SK-N-SH treated with all-trans-retinoic acid at 6 μM for 48 hours (cell line): ENCODE measurements around the gene RASA3.

Source experiments
- ATAC-seq: fragments of 200-7000 bp; cut with Tn5 transposase; 3 replicates; pipeline ENCODE4 v1.9.1; 2020; ENCODE audit warnings: mild to moderate bottlenecking, moderate library complexity
- ARNTL ChIP-seq: fragments of 450-650 bp; formaldehyde crosslinking; IDR thresholded peaks from 2 replicates; pipeline ENCODE4 v1.5.0; 2020; ENCODE audit warnings: low read depth, mild to moderate bottlenecking, moderate library complexity, borderline replicate concordance
- BACH2 ChIP-seq: fragments of 250-450 bp; sonication (Bioruptor Pico); IDR thresholded peaks from 2 replicates; pipeline ENCODE4 v1.9.0; 2021; ENCODE audit warnings: mild to moderate bottlenecking, borderline replicate concordance
- CSDC2 ChIP-seq: fragments of 250-450 bp; sonication (Bioruptor Pico); IDR thresholded peaks from 2 replicates; pipeline ENCODE4 v1.5.0; 2020; ENCODE audit warnings: mild to moderate bottlenecking, moderate library complexity
- ESRRG ChIP-seq: fragments of 250-450 bp; sonication (Bioruptor Pico); IDR thresholded peaks from 2 replicates; pipeline ENCODE4 v1.6.1; 2021; ENCODE audit warnings: mild to moderate bottlenecking
- GLIS3 ChIP-seq: fragments of 250-450 bp; sonication (Bioruptor Pico); IDR thresholded peaks from 2 replicates; pipeline ENCODE4 v1.5.0; 2020; ENCODE audit warnings: mild to moderate bottlenecking, moderate library complexity
- ISL1 ChIP-seq: fragments of 250-450 bp; sonication (Bioruptor Pico); IDR thresholded peaks from 2 replicates; pipeline ENCODE4 v2.1.2; 2022; ENCODE audit warnings: mild to moderate bottlenecking, moderate library complexity
- OSR1 ChIP-seq: fragments of 250-450 bp; sonication (Bioruptor Pico); IDR thresholded peaks from 2 replicates; pipeline ENCODE4 v1.8.0; 2022; ENCODE audit warnings: moderate library complexity, mild to moderate bottlenecking, inconsistent platforms
- PPARA ChIP-seq: fragments of 250-450 bp; sonication (Bioruptor Pico); IDR thresholded peaks from 2 replicates; pipeline ENCODE4 v1.5.0; 2020; ENCODE audit warnings: mild to moderate bottlenecking, borderline replicate concordance
- RARB ChIP-seq: fragments of 250-450 bp; sonication (Bioruptor Pico); IDR thresholded peaks from 2 replicates; pipeline ENCODE4 v1.8.0; 2021; ENCODE audit warnings: mild to moderate bottlenecking, moderate library complexity
- SNAI2 ChIP-seq: fragments of 250-450 bp; sonication (Bioruptor Pico); IDR thresholded peaks from 2 replicates; pipeline ENCODE4 v1.5.0; 2020; ENCODE audit warnings: mild to moderate bottlenecking, moderate library complexity
- TCF4 ChIP-seq: fragments of 250-450 bp; sonication (Bioruptor Pico); IDR thresholded peaks from 2 replicates; pipeline ENCODE4 v1.8.0; 2021; ENCODE audit warnings: mild to moderate bottlenecking, moderate library complexity, borderline replicate concordance
- TSHZ2 ChIP-seq: fragments of 250-450 bp; sonication (Bioruptor Pico); IDR thresholded peaks from 2 replicates; pipeline ENCODE4 v1.5.0; 2020; ENCODE audit warnings: mild to moderate bottlenecking, moderate library complexity
- ZC3H10 ChIP-seq: fragments of 250-450 bp; sonication (Bioruptor Pico); IDR thresholded peaks from 2 replicates; pipeline ENCODE4 v1.5.1; 2021; ENCODE audit warnings: mild to moderate bottlenecking, moderate library complexity
- ZFP3 ChIP-seq: fragments of 250-450 bp; sonication (Bioruptor Pico); IDR thresholded peaks from 2 replicates; pipeline ENCODE4 v1.5.0; 2020; ENCODE audit warnings: mild to moderate bottlenecking, moderate library complexity
- ZFP30 ChIP-seq: fragments of 450-650 bp; formaldehyde crosslinking; IDR thresholded peaks from 2 replicates; pipeline ENCODE4 v1.5.0; 2022; ENCODE audit warnings: mild to moderate bottlenecking, moderate library complexity
- ZNF565 ChIP-seq: fragments of 450-650 bp; formaldehyde crosslinking; conservative IDR thresholded peaks from 2 replicates; pipeline ENCODE4 v1.5.0; 2020; ENCODE audit warnings: low read depth, mild to moderate bottlenecking, moderate library complexity
- ZNF8 ChIP-seq: fragments of 450-650 bp; formaldehyde crosslinking; IDR thresholded peaks from 2 replicates; pipeline ENCODE4 v1.5.0; 2020; ENCODE audit warnings: mild to moderate bottlenecking, moderate library complexity
- TF ChIP-seq, protein P1 (sequence below): fragments of 250-450 bp; sonication (Bioruptor Pico); IDR thresholded peaks from 2 replicates; pipeline ENCODE4 v1.8.0; 2020; ENCODE audit warnings: mild to moderate bottlenecking, moderate library complexity, borderline replicate concordance
- TF ChIP-seq, protein P2 (sequence below): fragments of 250-450 bp; sonication (Bioruptor Pico); IDR thresholded peaks from 2 replicates; pipeline ENCODE4 v1.8.0; 2021; ENCODE audit warnings: low read depth, mild to moderate bottlenecking, moderate library complexity, borderline replicate concordance
- TF ChIP-seq, protein P3 (sequence below): fragments of 250-450 bp; sonication (Bioruptor Pico); IDR thresholded peaks from 2 replicates; pipeline ENCODE4 v1.5.1; 2020; ENCODE audit warnings: low read depth, mild to moderate bottlenecking, moderate library complexity

The RASA3 gene

DNA sequence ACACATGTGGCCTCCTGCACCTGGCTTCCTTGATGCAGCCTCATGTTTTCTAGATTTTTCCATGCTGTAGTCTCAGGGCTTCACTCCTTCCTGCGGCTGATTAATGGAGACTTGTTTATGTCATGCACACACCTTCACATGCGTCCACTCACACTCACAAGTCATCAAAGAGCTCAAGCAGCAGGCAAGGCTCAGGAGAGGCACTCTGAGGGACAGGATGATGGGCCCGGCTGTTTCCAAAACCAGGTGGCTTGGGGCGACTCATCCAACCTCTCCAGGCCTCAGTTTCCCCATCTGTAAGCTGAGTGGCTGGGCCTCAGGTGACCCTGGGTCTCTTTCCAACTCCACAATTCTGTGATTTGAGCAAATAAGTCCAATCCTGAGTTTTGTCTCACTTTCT lies 36.9 kb downstream of the RASA3 start:
- ATAC-seq, result no peak
- TF ChIP-seq CSDC2 (no peak), ARNTL (no peak), SNAI2 (CRISPR knock-in tag) (no peak), PPARA (CRISPR knock-in tag) (no peak), ISL1 (CRISPR knock-in tag) (no peak), ZNF8 (CRISPR knock-in tag) (no peak), GLIS3 (CRISPR knock-in tag) (no peak), BACH2 (CRISPR knock-in tag) (no peak), RARB (CRISPR knock-in tag) (no peak), ZFP30 (no peak), TSHZ2 (CRISPR knock-in tag) (no peak), ZFP3 (CRISPR knock-in tag) (no peak), ESRRG (CRISPR knock-in tag) (no peak), TCF4 (CRISPR knock-in tag) (no peak), ZNF565 (no peak)
- TF ChIP-seq, protein P1, sequence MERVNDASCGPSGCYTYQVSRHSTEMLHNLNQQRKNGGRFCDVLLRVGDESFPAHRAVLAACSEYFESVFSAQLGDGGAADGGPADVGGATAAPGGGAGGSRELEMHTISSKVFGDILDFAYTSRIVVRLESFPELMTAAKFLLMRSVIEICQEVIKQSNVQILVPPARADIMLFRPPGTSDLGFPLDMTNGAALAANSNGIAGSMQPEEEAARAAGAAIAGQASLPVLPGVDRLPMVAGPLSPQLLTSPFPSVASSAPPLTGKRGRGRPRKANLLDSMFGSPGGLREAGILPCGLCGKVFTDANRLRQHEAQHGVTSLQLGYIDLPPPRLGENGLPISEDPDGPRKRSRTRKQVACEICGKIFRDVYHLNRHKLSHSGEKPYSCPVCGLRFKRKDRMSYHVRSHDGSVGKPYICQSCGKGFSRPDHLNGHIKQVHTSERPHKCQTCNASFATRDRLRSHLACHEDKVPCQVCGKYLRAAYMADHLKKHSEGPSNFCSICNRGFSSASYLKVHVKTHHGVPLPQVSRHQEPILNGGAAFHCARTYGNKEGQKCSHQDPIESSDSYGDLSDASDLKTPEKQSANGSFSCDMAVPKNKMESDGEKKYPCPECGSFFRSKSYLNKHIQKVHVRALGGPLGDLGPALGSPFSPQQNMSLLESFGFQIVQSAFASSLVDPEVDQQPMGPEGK (CRISPR knock-in tag), result no peak
- TF ChIP-seq, protein P2, sequence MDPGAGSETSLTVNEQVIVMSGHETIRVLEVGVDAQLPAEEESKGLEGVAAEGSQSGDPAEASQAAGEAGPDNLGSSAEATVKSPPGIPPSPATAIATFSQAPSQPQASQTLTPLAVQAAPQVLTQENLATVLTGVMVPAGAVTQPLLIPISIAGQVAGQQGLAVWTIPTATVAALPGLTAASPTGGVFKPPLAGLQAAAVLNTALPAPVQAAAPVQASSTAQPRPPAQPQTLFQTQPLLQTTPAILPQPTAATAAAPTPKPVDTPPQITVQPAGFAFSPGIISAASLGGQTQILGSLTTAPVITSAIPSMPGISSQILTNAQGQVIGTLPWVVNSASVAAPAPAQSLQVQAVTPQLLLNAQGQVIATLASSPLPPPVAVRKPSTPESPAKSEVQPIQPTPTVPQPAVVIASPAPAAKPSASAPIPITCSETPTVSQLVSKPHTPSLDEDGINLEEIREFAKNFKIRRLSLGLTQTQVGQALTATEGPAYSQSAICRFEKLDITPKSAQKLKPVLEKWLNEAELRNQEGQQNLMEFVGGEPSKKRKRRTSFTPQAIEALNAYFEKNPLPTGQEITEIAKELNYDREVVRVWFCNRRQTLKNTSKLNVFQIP (CRISPR knock-in tag), result no peak
- TF ChIP-seq, protein P3, sequence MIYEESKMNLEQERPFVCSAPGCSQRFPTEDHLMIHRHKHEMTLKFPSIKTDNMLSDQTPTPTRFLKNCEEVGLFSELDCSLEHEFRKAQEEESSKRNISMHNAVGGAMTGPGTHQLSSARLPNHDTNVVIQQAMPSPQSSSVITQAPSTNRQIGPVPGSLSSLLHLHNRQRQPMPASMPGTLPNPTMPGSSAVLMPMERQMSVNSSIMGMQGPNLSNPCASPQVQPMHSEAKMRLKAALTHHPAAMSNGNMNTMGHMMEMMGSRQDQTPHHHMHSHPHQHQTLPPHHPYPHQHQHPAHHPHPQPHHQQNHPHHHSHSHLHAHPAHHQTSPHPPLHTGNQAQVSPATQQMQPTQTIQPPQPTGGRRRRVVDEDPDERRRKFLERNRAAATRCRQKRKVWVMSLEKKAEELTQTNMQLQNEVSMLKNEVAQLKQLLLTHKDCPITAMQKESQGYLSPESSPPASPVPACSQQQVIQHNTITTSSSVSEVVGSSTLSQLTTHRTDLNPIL (CRISPR knock-in tag), result no peak
- TF ChIP-seq, all 23 proteins: peak for 0

GRCh38 chr13:114093118-114093517 lies 39.3 kb downstream of the RASA3 start:
- no peak for ATAC-seq
- TF ChIP-seq OSR1 (CRISPR knock-in tag) (no peak), ZC3H10 (CRISPR knock-in tag) (no peak), ARNTL (no peak), TCF4 (CRISPR knock-in tag) (no peak), ESRRG (CRISPR knock-in tag) (no peak), ZFP30 (no peak), CSDC2 (no peak), ZNF8 (CRISPR knock-in tag) (no peak), ISL1 (CRISPR knock-in tag) (no peak), SNAI2 (CRISPR knock-in tag) (no peak), TSHZ2 (CRISPR knock-in tag) (no peak)
- TF ChIP-seq, protein P3 (CRISPR knock-in tag), result no peak
- TF ChIP-seq, protein P1 (CRISPR knock-in tag), result no peak
